ENCODE results near the gene LRRC18.

LRRC18 gene

DNA sequence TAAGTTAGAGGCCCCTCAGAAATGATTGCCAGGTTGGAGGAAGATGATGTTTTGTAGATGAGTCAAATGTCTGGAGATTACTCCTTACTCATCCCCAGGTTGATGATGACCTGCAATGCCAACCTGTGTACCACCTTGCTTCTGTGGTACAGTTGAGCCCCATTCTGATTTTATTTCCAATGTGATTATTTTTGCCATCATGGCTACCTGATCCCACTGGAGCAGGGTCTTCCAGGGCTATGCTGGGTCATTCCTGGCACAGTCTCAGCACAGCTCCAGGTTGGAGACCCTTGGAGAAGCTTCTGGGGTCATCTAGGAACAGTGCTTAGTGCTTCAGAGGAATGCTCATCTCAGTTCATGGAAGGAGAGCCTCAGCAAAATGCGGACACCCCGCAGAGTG lies 34.3 kb downstream of the LRRC18 start:
- no peak for DNase-seq

- DNase-seq, result no peak
Measured at GRCh38 chr10:48904861-48905260, 34.8 kb downstream of the LRRC18 start.

DNA sequence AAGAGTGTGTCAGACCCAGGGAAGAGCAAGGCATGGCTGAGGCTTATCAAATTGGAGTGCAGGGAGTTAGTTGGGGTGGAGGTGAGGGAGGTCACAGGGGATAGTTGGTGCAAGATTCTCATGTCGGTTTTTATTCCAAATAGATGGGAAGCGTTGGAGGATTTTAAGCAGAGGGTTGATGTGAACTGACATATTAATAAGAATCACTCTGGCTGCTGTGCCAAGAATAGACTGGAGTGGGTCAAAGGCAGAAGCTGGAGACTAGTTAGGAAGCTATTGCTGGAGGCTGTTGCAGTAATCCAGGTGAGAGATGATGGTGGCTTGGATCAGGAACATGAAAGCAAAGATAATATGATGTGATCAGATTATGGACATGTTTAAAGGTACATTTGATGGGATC lies 36.5 kb downstream of the LRRC18 start:
- no peak for DNase-seq

DNA sequence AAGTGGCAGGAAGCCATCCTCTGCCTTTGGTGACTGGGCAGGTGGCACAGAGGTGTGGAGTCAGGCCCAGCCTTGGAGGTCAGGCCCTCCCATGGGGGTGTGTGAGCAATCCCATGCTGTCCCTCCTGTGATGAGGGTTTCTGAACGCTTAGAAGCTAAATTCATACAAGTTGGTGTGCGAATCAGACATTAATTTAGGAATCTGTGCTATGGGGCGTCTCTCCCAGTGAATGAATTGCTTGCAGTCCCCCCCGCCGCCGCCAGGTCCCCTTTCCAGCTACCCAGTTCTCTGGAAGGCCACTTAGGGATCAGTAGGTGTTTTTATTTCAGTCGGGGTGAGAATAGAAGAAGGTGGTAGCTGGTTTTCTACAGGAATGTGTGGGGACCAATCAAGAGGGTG lies 37.5 kb downstream of the LRRC18 start:
- no peak for DNase-seq

GRCh38 chr10:48901319-48901718 lies 38.3 kb downstream of the LRRC18 start:
- no peak for DNase-seq

- DNase-seq, result no peak
Measured at GRCh38 chr10:48900371-48900801, 39.3 kb downstream of the LRRC18 start.

- DNase-seq, result no peak
Measured at GRCh38 chr10:48899781-48900180, 39.9 kb downstream of the LRRC18 start.

GRCh38 chr10:48898426-48898825 lies 41.2 kb downstream of the LRRC18 start:
- DNase-seq, result no peak

- no peak for DNase-seq
Measured at GRCh38 chr10:48897441-48897790, 42.2 kb downstream of the LRRC18 start.

DNA sequence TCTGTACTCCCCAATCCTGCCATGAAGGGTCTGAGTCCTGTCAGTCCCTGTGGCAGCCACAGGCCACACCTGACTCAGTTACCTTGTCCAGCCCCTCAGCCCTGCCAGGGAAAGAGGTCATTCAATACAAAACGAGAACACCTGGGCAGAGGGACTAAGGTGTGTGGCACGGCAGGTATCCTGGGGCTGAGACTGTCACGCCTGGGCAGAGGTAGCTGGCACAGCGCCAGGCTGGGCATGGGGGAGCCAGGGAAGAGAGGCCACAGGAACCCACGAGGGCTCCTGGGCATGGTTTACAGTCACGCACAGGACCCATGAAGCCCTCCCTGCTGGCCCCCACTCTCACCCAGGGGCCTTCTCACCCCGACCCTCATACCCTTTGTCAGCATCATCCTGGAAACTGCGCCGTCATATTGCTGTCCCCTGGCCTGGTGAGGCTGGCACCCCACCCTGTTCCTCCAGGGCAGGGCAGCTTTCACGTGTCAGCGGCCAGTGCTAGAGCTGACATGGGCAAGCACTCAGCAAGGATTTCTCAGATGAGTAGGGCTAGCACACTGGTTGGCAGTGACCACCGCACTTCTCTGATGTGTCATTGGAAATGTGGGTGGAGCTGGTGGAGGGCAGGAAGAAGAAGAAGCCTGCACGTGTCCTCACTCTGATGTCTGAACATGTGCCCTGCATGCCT lies 42.7 kb downstream of the LRRC18 start:
- DNase-seq, result no peak

DNA sequence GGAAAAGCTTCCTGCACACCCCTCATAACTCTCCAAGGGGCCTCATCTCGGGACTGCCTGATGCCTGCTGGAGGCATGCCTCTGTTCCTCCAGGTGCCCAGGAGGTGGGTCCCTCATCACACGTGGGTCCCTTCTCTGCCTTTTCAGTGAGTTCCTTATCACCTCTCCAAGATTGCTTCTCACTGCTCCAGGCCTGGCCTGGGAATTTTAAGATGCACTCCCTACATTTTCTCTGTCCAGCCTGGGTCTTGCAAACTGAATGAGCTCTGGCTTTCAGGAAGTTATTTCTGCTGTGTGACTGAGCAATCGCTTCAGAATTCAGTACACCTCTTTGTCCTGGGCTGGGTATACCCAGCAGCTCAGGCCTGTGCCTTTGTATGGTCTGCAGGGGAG lies 43.8 kb downstream of the LRRC18 start:
- no peak for DNase-seq

DNA sequence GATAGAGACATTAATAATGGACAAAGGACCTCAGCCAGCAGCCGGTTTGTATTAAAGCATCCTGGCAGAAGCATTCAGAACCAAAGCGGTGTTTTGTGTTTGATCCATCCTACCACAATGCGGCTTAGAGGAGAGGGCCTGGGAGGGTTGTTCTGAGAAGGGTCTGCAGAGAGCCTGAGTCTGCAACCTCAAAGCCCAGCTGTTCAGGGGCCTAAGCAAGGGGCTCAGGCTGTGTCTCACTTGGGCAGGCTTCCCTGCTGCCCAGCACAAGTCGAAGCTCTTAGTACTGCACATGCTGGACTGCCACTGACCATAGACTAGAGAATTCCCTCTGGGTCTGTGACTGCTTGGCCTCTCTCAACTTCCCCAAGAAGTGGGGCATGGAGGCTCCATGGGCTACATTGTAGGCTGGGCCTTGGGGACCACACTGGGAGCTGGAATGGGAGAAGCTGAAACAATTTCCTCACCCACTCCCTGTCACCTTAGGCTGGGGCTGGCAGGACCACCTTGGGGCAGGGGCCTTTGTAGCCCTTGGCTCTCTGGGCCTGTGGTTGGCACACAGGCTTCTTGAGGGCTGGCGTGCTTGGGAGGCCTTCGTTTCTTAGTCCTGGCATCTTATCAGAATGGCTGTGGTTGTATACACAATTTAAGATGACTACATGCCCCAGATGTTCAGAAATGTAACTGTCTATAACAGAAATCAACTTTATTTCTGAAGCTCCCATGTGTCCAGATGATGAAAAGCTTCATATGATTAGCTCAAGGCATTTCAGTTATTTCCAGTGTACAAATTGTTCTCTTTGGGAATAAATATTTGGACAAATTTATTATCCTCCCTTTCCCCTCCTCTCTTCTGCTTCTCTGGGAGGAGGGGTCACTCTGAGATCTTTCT lies 44.5 kb downstream of the LRRC18 start:
- no peak for DNase-seq

DNA sequence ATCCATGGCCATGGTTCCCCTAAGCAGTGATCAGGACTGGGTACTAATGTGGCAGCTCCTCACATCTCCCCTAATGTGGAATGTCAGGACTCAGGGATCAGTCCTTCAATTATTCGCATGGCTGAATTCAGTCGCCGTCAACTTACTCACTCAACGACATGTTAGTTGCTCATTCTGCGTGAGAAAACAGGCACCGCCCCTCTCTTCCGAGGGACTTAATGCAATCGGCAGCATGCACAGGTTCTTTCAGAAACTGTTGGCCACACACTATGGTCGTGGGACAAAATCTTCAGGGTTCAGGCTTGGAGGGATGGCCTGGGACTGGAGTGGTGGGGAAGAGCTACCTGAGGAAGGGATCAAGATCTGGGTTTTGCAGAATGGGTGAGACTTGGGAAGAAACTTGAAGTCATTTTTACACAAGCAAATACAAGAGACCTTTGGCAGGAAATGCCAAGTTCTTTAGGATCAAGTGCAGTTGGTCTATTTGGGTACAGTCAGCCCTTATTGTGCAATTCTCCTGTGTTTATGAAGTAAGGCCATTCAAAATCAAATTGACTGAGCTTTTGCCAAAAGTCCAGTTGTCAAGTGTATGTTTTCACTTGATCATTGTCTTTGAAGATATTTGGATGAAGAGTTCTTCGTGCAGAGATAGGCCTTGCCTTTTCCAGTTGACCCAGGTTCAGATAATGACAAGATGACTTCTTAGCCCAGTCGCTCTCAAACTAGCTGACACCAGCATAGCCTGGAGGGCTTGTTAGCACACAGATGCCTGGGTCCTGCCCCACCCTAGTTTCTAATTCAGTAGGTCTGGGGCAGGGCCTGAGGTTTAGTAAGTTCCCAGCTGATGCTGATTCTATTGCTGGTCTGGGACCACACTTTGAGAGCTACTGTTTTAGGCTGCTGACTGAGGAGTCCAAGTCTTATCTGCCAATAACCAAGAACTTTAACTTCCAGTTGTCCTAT lies 48.5 kb downstream of the LRRC18 start:
- DNase-seq, result no peak

- no peak for DNase-seq
Measured at GRCh38 chr10:48887982-48888381, 51.7 kb downstream of the LRRC18 start.

- DNase-seq, result no peak
Measured at GRCh38 chr10:48885376-48885775, 54.3 kb downstream of the LRRC18 start.

GRCh38 chr10:48884179-48885045 lies 55.2 kb downstream of the LRRC18 start:
- no peak for DNase-seq

- DNase-seq, result no peak
Measured at GRCh38 chr10:48883701-48884100, 55.9 kb downstream of the LRRC18 start.

- DNase-seq, result no peak
Measured at GRCh38 chr10:48882881-48883280, 56.8 kb downstream of the LRRC18 start.

GRCh38 chr10:48881937-48882336 lies 57.7 kb downstream of the LRRC18 start:
- no peak for DNase-seq

DNA sequence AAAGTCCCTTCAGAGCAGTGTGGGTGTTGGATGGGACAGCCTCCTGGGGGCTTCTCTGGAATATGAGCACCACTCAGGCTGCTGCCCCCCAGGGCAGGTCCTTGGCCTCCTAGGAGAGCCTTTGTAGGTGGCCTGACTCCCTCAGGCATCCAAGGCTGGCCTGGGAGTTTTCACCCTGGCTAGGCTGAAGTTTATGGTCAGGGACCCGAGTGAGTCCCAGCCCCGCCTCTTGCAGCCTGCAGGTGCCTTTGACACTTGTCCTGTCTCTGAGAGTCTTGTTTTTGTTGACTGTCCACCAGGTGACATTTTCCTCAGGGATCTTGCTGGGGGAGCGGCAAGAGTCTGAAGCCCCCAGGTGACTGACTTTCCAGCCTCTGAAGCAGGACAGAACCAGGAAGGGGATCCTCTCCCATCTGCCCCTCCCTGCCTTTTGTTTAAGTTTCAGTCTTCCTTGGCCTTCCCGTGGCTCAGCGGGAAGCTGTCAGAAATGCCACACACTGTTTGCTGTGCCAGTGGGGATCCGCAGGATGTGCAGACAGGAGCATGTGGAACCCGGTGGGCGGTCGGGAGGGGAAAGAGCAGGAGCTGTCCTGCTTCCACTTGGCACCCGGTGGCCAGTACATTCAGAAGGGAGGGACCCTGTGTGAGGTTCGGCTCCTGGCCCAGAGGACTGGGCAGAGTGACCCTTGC lies 59.5 kb downstream of the LRRC18 start:
- DNase-seq, result no peak

DNA sequence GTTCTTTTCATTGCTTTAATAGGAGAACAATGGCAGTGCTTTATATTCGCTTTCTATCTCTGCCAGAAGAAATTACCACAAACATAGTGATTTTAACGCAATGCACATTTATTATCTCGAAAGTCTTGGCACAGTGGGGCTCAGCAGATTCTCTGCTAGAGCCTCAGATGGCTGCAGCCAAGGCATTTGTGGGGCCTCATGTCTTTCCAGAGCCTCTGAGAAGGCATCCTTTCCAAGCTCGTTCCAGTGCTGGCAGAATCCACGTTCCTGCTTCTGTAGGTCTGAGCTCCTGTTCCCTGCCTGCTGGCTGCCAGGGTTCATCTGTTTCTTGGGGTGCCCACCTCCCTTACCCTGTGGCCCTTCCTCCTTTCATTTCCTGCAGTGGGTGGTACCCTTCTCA lies 60.2 kb downstream of the LRRC18 start:
- no peak for DNase-seq

- DNase-seq, result no peak
Measured at GRCh38 chr10:48878091-48878490, 61.5 kb downstream of the LRRC18 start.
